BLaER1 (cell line): ENCODE data around the gene PARD6G.

Source experiments
- H3K27ac ChIP-seq: shearing (Covaris generic); formaldehyde crosslinking; 2 replicates; pipeline ENCODE4 v1.8.1; 2022
- H3K27me3 ChIP-seq: shearing (Covaris generic); formaldehyde crosslinking; 2 replicates; pipeline ENCODE4 v1.8.1; 2022
- H3K36me3 ChIP-seq: shearing (Covaris generic); formaldehyde crosslinking; 2 replicates; pipeline ENCODE4 v1.8.1; 2022
- H3K4me1 ChIP-seq: shearing (Covaris generic); formaldehyde crosslinking; 2 replicates; pipeline ENCODE4 v1.8.1; 2022
- H3K4me2 ChIP-seq: shearing (Covaris generic); formaldehyde crosslinking; 2 replicates; pipeline ENCODE4 v1.8.1; 2022
- H3K4me3 ChIP-seq: shearing (Covaris generic); formaldehyde crosslinking; 2 replicates; pipeline ENCODE4 v1.8.1; 2022
- H3K9ac ChIP-seq: shearing (Covaris generic); formaldehyde crosslinking; 2 replicates; pipeline ENCODE4 v1.8.1; 2022
- H3K9me3 ChIP-seq: shearing (Covaris generic); formaldehyde crosslinking; 2 replicates; pipeline ENCODE4 v1.8.1; 2022
- H4K20me1 ChIP-seq: shearing (Covaris generic); formaldehyde crosslinking; 2 replicates; pipeline ENCODE4 v1.8.1; 2022
- Cebpa-rat ChIP-seq: shearing (Covaris generic); IDR thresholded peaks from 2 replicates; pipeline ENCODE4 v1.8.1; 2022

The PARD6G gene

GRCh38 chr18:80173060-80173459 is 74.3 kb downstream of the PARD6G start:
- no peak for TF ChIP-seq Cebpa-rat
- no peaks in the 10 kb centered on the region for H4K20me1 ChIP-seq
- no peak overlapping the region for H3K4me2 ChIP-seq
- no peaks in the 10 kb centered on the region for H3K27me3 ChIP-seq
- no peak overlapping the region for H3K4me3 ChIP-seq
- H3K9ac ChIP-seq = no peak overlapping the region
- peaks cover 36% of the 10 kb centered on the region for H3K4me1 ChIP-seq
- H3K36me3 ChIP-seq = no peaks in the 10 kb centered on the region
- no peaks in the 10 kb centered on the region for H3K9me3 ChIP-seq
- no peak overlapping the region for H3K27ac ChIP-seq

- Histone ChIP-seq H3K9ac (no peak overlapping the region), H4K20me1 (no peaks in the 10 kb centered on the region), H3K27ac (no peak overlapping the region), H3K4me3 (no peak overlapping the region), H3K36me3 (no peaks in the 10 kb centered on the region), H3K4me2 (no peak overlapping the region), H3K9me3 (no peaks in the 10 kb centered on the region), H3K27me3 (no peaks in the 10 kb centered on the region), H3K4me1 (peaks cover 46% of the 10 kb centered on the region)
- no peak for TF ChIP-seq Cebpa-rat
Measured at GRCh38 chr18:80172056-80172455, 75.3 kb downstream of the PARD6G start.

DNA sequence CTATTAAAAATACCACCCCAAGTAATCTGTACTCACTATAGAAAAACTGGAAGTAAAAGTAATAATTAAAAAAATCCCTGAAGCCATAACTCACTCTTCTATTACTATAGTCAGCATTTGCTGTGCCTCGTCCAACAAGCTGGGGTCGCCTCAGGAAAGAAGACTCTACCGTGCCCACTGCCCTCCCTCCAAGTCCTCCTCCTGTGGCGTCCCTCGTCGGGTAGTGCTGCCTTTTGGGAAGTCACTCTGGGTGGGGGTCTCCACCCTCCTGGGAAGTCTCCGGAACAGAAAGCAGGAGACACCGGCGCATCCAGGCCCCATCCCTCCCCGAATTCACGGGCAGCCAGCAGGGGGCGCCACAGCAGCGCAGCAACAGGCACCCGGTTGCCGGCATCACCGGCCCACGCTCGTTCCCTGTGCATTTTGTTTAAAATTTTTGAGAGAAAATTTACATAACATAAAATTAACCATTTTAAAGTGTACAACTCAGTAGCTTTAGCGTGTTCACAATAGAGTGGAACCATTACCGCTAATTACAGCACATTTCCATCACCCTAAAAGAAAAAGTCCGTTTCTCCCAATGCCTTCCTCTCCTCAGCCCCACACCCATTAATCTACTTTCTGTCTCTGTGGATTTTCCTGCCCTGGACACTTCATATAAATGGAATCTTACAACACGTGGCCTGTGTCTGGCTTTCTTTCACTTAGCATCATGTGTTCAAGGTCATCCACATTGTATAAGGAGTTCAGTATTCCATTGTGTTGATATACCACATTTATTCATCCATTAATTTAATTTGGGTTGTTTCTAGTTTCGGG is 76.1 kb downstream of the PARD6G start:
- no peak for TF ChIP-seq Cebpa-rat
- H3K27ac ChIP-seq = no peak overlapping the region
- no peak overlapping the region for H3K9ac ChIP-seq
- peaks cover 5% of the 10 kb centered on the region for H3K9me3 ChIP-seq
- H3K4me3 ChIP-seq = no peak overlapping the region
- peaks cover 46% of the 10 kb centered on the region for H3K4me1 ChIP-seq
- H3K27me3 ChIP-seq = no peaks in the 10 kb centered on the region
- H4K20me1 ChIP-seq = no peaks in the 10 kb centered on the region
- H3K4me2 ChIP-seq = no peak overlapping the region
- H3K36me3 ChIP-seq = no peaks in the 10 kb centered on the region

DNA sequence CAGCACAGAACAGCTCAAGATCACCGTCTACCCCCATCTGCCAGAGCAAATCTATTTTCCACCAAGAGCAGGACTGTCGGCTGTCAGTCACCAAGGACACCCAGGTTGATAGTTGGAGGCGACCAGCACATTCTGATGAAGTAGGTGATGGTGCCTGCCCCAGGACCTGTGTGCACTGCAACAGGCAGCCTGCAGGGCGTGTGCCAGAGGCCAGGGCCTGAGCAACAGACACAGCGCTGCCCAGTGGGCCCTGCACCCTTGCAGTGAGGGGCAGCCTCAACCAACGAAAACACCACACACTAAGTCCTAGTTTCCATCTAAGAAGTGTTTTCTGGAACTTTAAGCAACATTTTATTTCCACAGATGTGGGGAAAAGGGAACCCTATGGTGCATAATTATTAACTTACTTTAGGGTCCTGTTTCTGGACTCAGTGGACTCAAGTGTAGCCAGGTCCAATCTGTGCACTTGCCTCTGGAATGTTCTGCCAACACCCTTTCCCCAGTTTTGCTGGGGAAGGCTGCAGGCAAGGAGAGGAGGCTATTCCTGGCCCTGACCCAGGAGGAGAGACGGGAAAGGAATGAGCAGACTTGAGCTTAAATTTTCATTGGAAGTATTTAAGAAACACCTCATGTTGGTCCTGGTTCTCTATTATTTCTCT is 76.8 kb downstream of the PARD6G start:
- no peaks in the 10 kb centered on the region for H3K27me3 ChIP-seq
- H3K36me3 ChIP-seq = no peaks in the 10 kb centered on the region
- no peak overlapping the region for H3K9ac ChIP-seq
- no peak for TF ChIP-seq Cebpa-rat
- no peaks in the 10 kb centered on the region for H4K20me1 ChIP-seq
- peaks cover 12% of the 10 kb centered on the region for H3K9me3 ChIP-seq
- H3K27ac ChIP-seq = no peak overlapping the region
- H3K4me1 ChIP-seq = peaks cover 40% of the 10 kb centered on the region
- no peak overlapping the region for H3K4me3 ChIP-seq
- H3K4me2 ChIP-seq = 0 out of 2 replicates have a peak overlapping the region, but pooled peaks have one; percentile 89

DNA sequence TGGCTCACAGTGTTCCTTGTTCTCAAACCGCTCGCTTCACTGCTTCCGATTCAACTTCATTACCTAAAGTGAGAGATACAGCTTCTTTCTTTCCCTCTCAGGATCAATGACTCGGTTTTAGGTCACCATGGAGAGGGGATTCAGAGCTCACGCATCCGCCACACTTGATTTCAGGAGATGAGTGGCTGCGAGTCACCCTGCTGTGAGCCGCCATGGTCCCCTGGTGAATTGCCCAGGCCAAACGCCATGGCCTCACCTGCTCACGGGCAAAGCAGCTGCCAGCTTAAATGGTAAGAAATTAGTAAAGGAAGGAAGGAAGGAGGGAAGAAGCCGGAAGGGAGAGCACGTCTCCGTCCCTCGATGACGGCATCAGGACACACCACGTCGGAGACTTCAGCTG is 77.7 kb downstream of the PARD6G start:
- H3K27ac ChIP-seq = no peak overlapping the region
- H3K36me3 ChIP-seq = no peaks in the 10 kb centered on the region
- H3K9me3 ChIP-seq = peaks cover 21% of the 10 kb centered on the region
- peak overlapping the region; percentile 89 for H3K4me2 ChIP-seq
- peaks cover 35% of the 10 kb centered on the region for H3K4me1 ChIP-seq
- H3K4me3 ChIP-seq = no peak overlapping the region
- no peak for TF ChIP-seq Cebpa-rat
- no peaks in the 10 kb centered on the region for H3K27me3 ChIP-seq
- no peaks in the 10 kb centered on the region for H4K20me1 ChIP-seq
- H3K9ac ChIP-seq = no peak overlapping the region

DNA sequence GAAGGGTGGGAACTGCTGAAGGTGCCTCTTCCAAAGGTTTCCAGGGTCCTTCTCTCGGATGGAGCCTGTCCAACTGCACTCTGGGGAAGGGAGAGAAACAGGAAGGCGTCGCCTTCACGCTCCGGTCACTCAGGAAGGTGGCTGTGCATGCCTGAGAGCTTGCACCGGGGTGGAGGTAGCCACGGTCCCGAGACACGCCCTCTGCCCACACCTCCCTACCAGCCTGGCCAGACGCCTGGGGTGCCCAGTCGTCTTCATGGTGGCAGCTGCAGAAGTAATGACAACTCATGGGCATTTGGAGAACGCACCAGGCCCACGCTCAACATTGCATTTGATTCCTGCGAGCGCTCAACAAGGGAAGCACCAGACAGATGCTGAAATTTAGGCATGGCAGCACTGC is 78.3 kb downstream of the PARD6G start:
- Histone ChIP-seq H3K36me3 (no peaks in the 10 kb centered on the region; the same call in 1 of the 2 replicates), H3K27ac (0 out of 2 replicates have a peak overlapping the region, but pooled peaks have one; percentile 40), H3K27me3 (no peaks in the 10 kb centered on the region), H4K20me1 (no peaks in the 10 kb centered on the region), H3K9me3 (peaks cover 27% of the 10 kb centered on the region), H3K9ac (peak overlapping the region; percentile 28; the same call in 1 of the 2 replicates), H3K4me2 (peak overlapping the region; percentile 89), H3K4me1 (peaks cover 35% of the 10 kb centered on the region), H3K4me3 (0 out of 2 replicates have a peak overlapping the region, but pooled peaks have one; percentile 14)
- TF ChIP-seq Cebpa-rat = no peak

DNA sequence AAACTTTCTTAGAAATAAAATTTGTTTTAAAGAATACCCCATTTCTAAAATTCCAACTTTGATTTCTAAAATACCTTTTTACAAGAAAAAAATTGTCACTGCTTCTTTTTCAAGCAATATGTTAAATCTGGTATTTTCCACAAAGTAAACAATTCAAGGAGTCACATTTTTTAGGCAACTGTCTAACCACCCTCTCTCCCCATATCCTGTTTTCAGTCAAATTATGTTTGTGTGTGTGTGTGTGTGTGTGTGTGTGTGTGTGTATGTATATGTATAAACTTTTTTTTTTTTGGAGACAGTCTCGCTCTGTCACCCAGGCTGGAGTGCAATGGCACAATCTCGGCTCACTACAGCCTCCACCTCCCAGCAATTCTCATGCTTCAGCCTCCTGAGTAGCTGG is 79.0 kb downstream of the PARD6G start:
- Histone ChIP-seq H3K36me3 (peaks cover 6% of the 10 kb centered on the region; the same call in 1 of the 2 replicates), H4K20me1 (no peaks in the 10 kb centered on the region), H3K4me1 (peaks cover 35% of the 10 kb centered on the region), H3K4me3 (no peak overlapping the region), H3K27me3 (no peaks in the 10 kb centered on the region), H3K9ac (no peak overlapping the region), H3K9me3 (peaks cover 34% of the 10 kb centered on the region), H3K4me2 (peak overlapping the region; percentile 89), H3K27ac (no peak overlapping the region)
- no peak for TF ChIP-seq Cebpa-rat

GRCh38 chr18:80167931-80168330 is 79.4 kb downstream of the PARD6G start:
- Histone ChIP-seq H3K27me3 (no peaks in the 10 kb centered on the region), H3K4me2 (peak overlapping the region; percentile 89), H3K9ac (no peak overlapping the region), H3K4me3 (no peak overlapping the region), H4K20me1 (no peaks in the 10 kb centered on the region), H3K36me3 (peaks cover 6% of the 10 kb centered on the region; the same call in 1 of the 2 replicates), H3K9me3 (peaks cover 38% of the 10 kb centered on the region), H3K4me1 (peaks cover 35% of the 10 kb centered on the region), H3K27ac (no peak overlapping the region)
- no peak for TF ChIP-seq Cebpa-rat

DNA sequence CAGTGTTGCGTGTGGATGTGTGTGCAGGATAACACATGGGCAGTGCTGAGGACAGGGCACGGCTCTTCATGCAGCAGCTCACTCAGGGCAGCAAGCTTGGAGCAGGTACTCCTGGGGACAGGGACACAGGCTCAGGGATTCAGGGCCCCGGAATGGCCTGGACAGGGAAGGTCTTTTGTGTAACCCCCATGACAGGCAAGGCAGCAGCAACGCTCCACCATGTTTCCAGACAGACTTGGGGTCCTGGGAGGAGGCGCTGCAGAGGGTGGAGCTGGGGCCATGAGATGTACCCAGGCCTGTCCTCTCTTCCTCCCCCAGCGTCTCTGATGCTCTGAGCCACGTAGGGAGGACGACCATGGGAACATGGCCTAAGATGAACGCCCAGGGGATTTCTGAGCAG is 80.0 kb downstream of the PARD6G start:
- no peaks in the 10 kb centered on the region for H4K20me1 ChIP-seq
- peaks cover 6% of the 10 kb centered on the region; the same call in 1 of the 2 replicates for H3K36me3 ChIP-seq
- no peak overlapping the region for H3K4me3 ChIP-seq
- H3K4me1 ChIP-seq = peaks cover 35% of the 10 kb centered on the region
- H3K4me2 ChIP-seq = peak overlapping the region; percentile 89; the same call in 1 of the 2 replicates
- H3K9ac ChIP-seq = no peak overlapping the region
- peaks cover 40% of the 10 kb centered on the region for H3K9me3 ChIP-seq
- no peak for TF ChIP-seq Cebpa-rat
- no peaks in the 10 kb centered on the region for H3K27me3 ChIP-seq
- H3K27ac ChIP-seq = no peak overlapping the region

DNA sequence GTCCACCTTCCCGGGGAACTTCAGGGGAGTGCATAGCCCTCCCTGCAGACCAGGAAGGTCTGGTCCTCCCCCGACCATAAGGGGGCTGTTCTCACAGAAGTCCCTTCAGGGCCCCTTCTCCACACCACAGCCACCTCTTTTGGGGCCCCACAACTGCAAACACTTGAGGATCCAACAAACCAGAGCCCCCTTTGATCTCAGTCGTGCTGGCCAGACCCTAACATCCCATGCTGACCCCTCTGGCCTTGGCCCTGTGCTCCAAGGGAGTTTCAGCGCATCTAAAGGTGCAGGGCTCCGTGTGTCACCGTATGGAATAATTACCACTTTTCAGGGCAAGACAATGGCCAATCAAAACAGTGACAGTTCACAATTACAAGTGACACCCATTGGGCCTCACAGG is 80.6 kb downstream of the PARD6G start:
- Histone ChIP-seq H3K36me3 (peaks cover 6% of the 10 kb centered on the region; the same call in 1 of the 2 replicates), H3K4me3 (no peak overlapping the region), H3K4me2 (no peak overlapping the region), H3K4me1 (peaks cover 38% of the 10 kb centered on the region), H3K9me3 (peaks cover 40% of the 10 kb centered on the region), H4K20me1 (peaks cover 3% of the 10 kb centered on the region; the same call in 1 of the 2 replicates), H3K9ac (no peak overlapping the region), H3K27me3 (no peaks in the 10 kb centered on the region), H3K27ac (no peak overlapping the region)
- TF ChIP-seq Cebpa-rat = no peak
